HepG2 (cell line): ENCODE results near the gene ZNF587B. TPM values are rescaled to one million over a fixed set of nuclear protein-coding genes. Genes with fewer than 3 reads are reported as not detected.
A peak's percentile ranks its signal among the peaks of the same experiment; 100 is the strongest.

ENCODE experiments used
- DRAP1 ChIP-seq: IDR thresholded peaks from 2 replicates; pipeline ENCODE4 v1.6.1; 2016; ENCODE audit warnings: missing genetic modification reagents, missing compliant biosample characterization
- EED ChIP-seq: sonication (generic); formaldehyde crosslinking; IDR thresholded peaks from 2 replicates; pipeline ENCODE4 v1.5.0; 2020; ENCODE audit warnings: mild to moderate bottlenecking, missing genetic modification reagents
- GMEB1 ChIP-seq: sonication (generic); formaldehyde crosslinking; IDR thresholded peaks from 2 replicates; pipeline ENCODE4 v1.5.1; 2020; ENCODE audit warnings: missing genetic modification reagents, mild to moderate bottlenecking, borderline replicate concordance
- KMT2B ChIP-seq: IDR thresholded peaks from 2 replicates; pipeline ENCODE4 v1.6.1; 2016; ENCODE audit warnings: missing genetic modification reagents, missing compliant biosample characterization
- PHF8 ChIP-seq: sonication (generic); formaldehyde crosslinking; IDR thresholded peaks from 2 replicates; pipeline ENCODE4 v1.5.0; 2020; ENCODE audit warnings: missing genetic modification reagents
- SMAD3 ChIP-seq: sonication (generic); formaldehyde crosslinking; IDR thresholded peaks from 2 replicates; pipeline ENCODE4 v1.4.0; 2020; ENCODE audit warnings: missing genetic modification reagents
- SPEN ChIP-seq: sonication (generic); formaldehyde crosslinking; IDR thresholded peaks from 2 replicates; pipeline ENCODE4 v1.5.1; 2020; ENCODE audit warnings: low read depth, mild to moderate bottlenecking, missing genetic modification reagents
- THAP11 ChIP-seq: IDR thresholded peaks from 2 replicates; pipeline ENCODE4 v1.6.1; 2016; ENCODE audit warnings: missing biosample characterization, missing genetic modification reagents
- ZNF574 ChIP-seq: sonication (generic); formaldehyde crosslinking; IDR thresholded peaks from 2 replicates; pipeline ENCODE4 v1.4.0; 2020; ENCODE audit warnings: missing genetic modification reagents
- ZNF580 ChIP-seq: IDR thresholded peaks from 2 replicates; pipeline ENCODE4 v1.6.1; 2016; ENCODE audit warnings: low read depth, borderline replicate concordance
- ZNF598 ChIP-seq: sonication (generic); formaldehyde crosslinking; IDR thresholded peaks from 2 replicates; pipeline ENCODE4 v1.5.1; 2020; ENCODE audit warnings: mild to moderate bottlenecking, missing genetic modification reagents, borderline replicate concordance
- ZNF687 ChIP-seq: sonication (generic); formaldehyde crosslinking; IDR thresholded peaks from 2 replicates; pipeline ENCODE4 v1.5.1; 2020; ENCODE audit warnings: mild to moderate bottlenecking, missing genetic modification reagents, moderate library complexity
- ZXDC ChIP-seq: sonication (generic); formaldehyde crosslinking; IDR thresholded peaks from 2 replicates; pipeline ENCODE4 v1.5.0; 2020; ENCODE audit warnings: mild to moderate bottlenecking, missing genetic modification reagents
- polyA plus RNA-seq, 8 experiments: library from polyadenylated mRNA; depleted of rRNA in 3 of 8; stranded (reverse) in 7 of 8; unstranded in 1 of 8; fragments of >200 nt; fragmentation: Illumina TruSeq in 4 of 8; extraction: Trizol in 4 of 8; gene quantifications; 2 replicates each; pipeline versions ENCODE4 v1.2.1 to v1.2.3, GENCODE V29; 2011 to 2016; ENCODE audit warnings: low read depth in 4 of 8, missing spikeins in 1 of 8, mixed read lengths in 1 of 8; ENCODE audit not compliant: insufficient read depth in 1 of 8
- total RNA-seq, 5 experiments: library from RNA; depleted of rRNA; stranded (reverse); fragments of >200 nt; fragmentation: Illumina TruSeq; extraction: Trizol; gene quantifications; 2 replicates each; pipeline ENCODE4 v1.2.3, GENCODE V29; 2016; ENCODE audit warnings: low read depth in 1 of 5

The ZNF587B gene
- total and polyA plus RNA-seq, 2 of the 13 experiments (the other 11 are each of a cell fraction or from before 2014, with no cell fraction given), result 5.2 to 29.9 TPM

GRCh38 chr19:57849666-57850473, 19.8 kb downstream of the ZNF587B start, which contains the start of gene ZNF587 (continued):
- peak; percentile 99 for TF ChIP-seq GMEB1 (CRISPR knock-in tag)
- TF ChIP-seq SPEN (CRISPR knock-in tag), result peak; percentile 71
- 0 out of 2 replicates have a peak, but pooled peaks have one; percentile 8 for TF ChIP-seq ZNF580
- peak; percentile 60; the same call in 1 of the 2 replicates for TF ChIP-seq ZNF598 (CRISPR knock-in tag)
- TF ChIP-seq KMT2B (CRISPR knock-in tag), result peak; percentile 73; the same call in 1 of the 2 replicates
- TF ChIP-seq ZNF574 (CRISPR knock-in tag), result peak; percentile 82
- TF ChIP-seq ZXDC (CRISPR knock-in tag), result 0 out of 2 replicates have a peak, but pooled peaks have one; percentile 40
- TF ChIP-seq SMAD3, result peak; percentile 26; the same call in 1 of the 2 replicates
- TF ChIP-seq PHF8, result peak; percentile 59
- peak; percentile 31; the same call in 1 of the 2 replicates for TF ChIP-seq DRAP1 (CRISPR knock-in tag)
- peak; percentile 98 for TF ChIP-seq THAP11 (CRISPR knock-in tag)
- peak; percentile 68 for TF ChIP-seq ZNF687 (CRISPR knock-in tag)
- TF ChIP-seq EED (CRISPR knock-in tag), result 0 out of 2 replicates have a peak, but pooled peaks have one; percentile 39
